C4-2B (cell line): ENCODE measurements around the gene PIGQ.

ENCODE experiments used
- ZFX ChIP-seq: fragments of 450-650 bp; IDR thresholded peaks from 2 replicates; pipeline ENCODE4 v1.6.1; 2017
- TF ChIP-seq, protein P1 (sequence below): fragments of 450-650 bp; conservative IDR thresholded peaks from 2 replicates; pipeline ENCODE4 v1.5.1; 2017; ENCODE audit warnings: mild to moderate bottlenecking

DNA sequence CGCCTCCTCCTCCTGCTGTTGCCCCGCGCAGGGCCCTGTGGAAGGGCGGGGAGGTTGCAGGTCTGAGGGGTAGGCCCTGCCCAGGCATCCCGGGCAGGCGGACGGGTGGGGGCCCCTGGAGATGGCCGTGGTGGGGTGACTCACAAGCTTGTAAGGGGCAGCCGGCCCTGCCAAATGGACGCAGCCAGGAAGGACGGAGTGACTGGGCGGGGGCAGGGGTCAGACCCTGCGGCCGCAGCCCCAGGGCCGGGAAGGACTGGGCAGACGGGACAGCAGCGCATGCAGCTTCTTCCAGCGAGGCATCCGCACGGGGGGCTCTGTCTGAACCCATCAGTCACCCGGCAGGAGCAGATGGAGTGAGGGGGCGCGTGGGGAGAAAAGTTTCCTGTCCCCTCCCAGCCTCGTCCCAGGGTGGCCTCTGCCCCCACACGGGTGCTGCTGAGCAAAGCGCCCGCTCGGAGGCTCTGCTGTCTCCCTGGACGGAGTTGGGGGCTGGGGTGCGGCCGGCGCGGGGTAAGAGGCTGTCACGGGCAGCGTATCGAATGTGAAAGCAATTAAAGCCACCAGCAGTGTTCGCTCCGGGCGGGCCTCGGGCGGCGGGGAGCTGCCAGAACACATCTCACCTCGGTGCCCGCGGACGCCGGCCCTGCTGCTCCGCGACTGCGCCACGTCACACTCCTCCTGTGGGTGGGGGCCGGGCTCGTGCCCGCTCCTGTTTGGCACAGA, 15.0 kb upstream of the PIGQ start:
- TF ChIP-seq, protein P1, sequence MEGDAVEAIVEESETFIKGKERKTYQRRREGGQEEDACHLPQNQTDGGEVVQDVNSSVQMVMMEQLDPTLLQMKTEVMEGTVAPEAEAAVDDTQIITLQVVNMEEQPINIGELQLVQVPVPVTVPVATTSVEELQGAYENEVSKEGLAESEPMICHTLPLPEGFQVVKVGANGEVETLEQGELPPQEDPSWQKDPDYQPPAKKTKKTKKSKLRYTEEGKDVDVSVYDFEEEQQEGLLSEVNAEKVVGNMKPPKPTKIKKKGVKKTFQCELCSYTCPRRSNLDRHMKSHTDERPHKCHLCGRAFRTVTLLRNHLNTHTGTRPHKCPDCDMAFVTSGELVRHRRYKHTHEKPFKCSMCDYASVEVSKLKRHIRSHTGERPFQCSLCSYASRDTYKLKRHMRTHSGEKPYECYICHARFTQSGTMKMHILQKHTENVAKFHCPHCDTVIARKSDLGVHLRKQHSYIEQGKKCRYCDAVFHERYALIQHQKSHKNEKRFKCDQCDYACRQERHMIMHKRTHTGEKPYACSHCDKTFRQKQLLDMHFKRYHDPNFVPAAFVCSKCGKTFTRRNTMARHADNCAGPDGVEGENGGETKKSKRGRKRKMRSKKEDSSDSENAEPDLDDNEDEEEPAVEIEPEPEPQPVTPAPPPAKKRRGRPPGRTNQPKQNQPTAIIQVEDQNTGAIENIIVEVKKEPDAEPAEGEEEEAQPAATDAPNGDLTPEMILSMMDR = no peak
- no peak for TF ChIP-seq ZFX
